PC-3 (cell line): ENCODE measurements around the gene PSMD1. TPM values are rescaled to one million over a fixed set of nuclear protein-coding genes. Genes with fewer than 3 reads are reported as not detected.

Source experiments
- ATAC-seq: fragments of 200-7000 bp; cut with Tn5 transposase; 2 replicates; pipeline ENCODE4 v1.9.1; 2020; ENCODE audit warnings: mild to moderate bottlenecking, moderate library complexity
- BruUV-seq: library from RNA; stranded (reverse); fragments of 400-500 nt; replicated peaks from 2 replicates; lab custom pipeline; 2021; lab: Mats Ljungman, UMichigan
- CTCF ChIA-PET: fragments of 300-600 bp; sonication (Branson Sonifier 250); formaldehyde crosslinking; loops from one replicate; lab custom pipeline; 2022; ENCODE audit warnings: antibody characterized with exemption; lab: Charles Lee
- POLR2A ChIA-PET: fragments of 300-600 bp; sonication (Branson Sonifier 250); formaldehyde crosslinking; loops from one replicate; lab custom pipeline; 2022; ENCODE audit warnings: antibody characterized with exemption; ENCODE audit not compliant: unreplicated experiment; lab: Charles Lee
- DNase-seq: peaks from one replicate; pipeline ENCODE4 v3.0.0-alpha.2; 2015
- H2AFZ ChIP-seq: fragments of 300-600 bp; sonication (generic); 2 replicates; pipeline ENCODE4 v1.6.0; 2016; ENCODE audit warnings: antibody characterized with exemption, low read length
- H3F3A ChIP-seq: fragments of 300-600 bp; sonication (generic); one replicate; pipeline ENCODE4 v1.6.0; 2017; ENCODE audit warnings: antibody characterized with exemption, low read length, control low read depth, mild to moderate bottlenecking; ENCODE audit not compliant: unreplicated experiment
- H3K27ac ChIP-seq: fragments of 300-600 bp; sonication (generic); 2 replicates; pipeline ENCODE4 v1.5.1; 2016; ENCODE audit warnings: mild to moderate bottlenecking, low read length
- H3K27me3 ChIP-seq: fragments of 300-600 bp; sonication (generic); 2 replicates; pipeline ENCODE4 v1.6.1; 2016; ENCODE audit warnings: low read length, mixed read lengths
- H3K36me3 ChIP-seq: fragments of 300-600 bp; sonication (generic); 2 replicates; pipeline ENCODE4 v1.6.1; 2016; ENCODE audit warnings: low read depth, mixed run types, low read length, mixed read lengths
- H3K4me1 ChIP-seq: fragments of 300-600 bp; sonication (generic); 2 replicates; pipeline ENCODE4 v1.5.1; 2016; ENCODE audit warnings: low read length; ENCODE audit not compliant: insufficient read depth
- H3K4me2 ChIP-seq: fragments of 300-600 bp; sonication (generic); 2 replicates; pipeline ENCODE4 v1.6.0; 2016; ENCODE audit warnings: low read length
- H3K4me3 ChIP-seq: fragments of 300-600 bp; sonication (generic); 2 replicates; pipeline ENCODE4 v1.5.1; 2016; ENCODE audit warnings: mild to moderate bottlenecking, low read length, mixed read lengths
- H3K79me2 ChIP-seq: fragments of 300-600 bp; sonication (generic); 2 replicates; pipeline ENCODE4 v1.6.1; 2017; ENCODE audit warnings: low read length, mixed read lengths
- H3K9ac ChIP-seq: fragments of 300-600 bp; sonication (generic); 2 replicates; pipeline ENCODE4 v1.6.0; 2016; ENCODE audit warnings: mild to moderate bottlenecking, low read length
- H3K9me2 ChIP-seq: fragments of 300-600 bp; sonication (generic); replicated peaks from 2 replicates; pipeline ENCODE4 v1.6.1; 2016; ENCODE audit warnings: mixed run types, low read length, mixed read lengths
- H3K9me3 ChIP-seq: fragments of 300-600 bp; sonication (generic); 2 replicates; pipeline ENCODE4 v1.6.1; 2016; ENCODE audit warnings: low read length, mixed read lengths
- H4K20me1 ChIP-seq: fragments of 300-600 bp; sonication (generic); 2 replicates; pipeline ENCODE4 v1.6.1; 2016; ENCODE audit warnings: low read length, mixed read lengths
- CTCF ChIP-seq: fragments of 300-600 bp; sonication (generic); conservative IDR thresholded peaks from 2 replicates; pipeline ENCODE4 v1.5.1; 2017; ENCODE audit warnings: antibody characterized with exemption, low read depth, mild to moderate bottlenecking, low read length
- EZH2 ChIP-seq: fragments of 300-600 bp; sonication (generic); IDR thresholded peaks from one replicate; pipeline ENCODE4 v1.6.1; 2017; ENCODE audit warnings: antibody characterized with exemption, mild to moderate bottlenecking, low read length; ENCODE audit not compliant: unreplicated experiment
- EZH2phosphoT487 ChIP-seq: fragments of 300-600 bp; sonication (generic); IDR thresholded peaks from 2 replicates; pipeline ENCODE4 v1.6.1; 2018; ENCODE audit warnings: mild to moderate bottlenecking, antibody characterized with exemption, low read length, borderline replicate concordance
- intact Hi-C: fragments of 100-400 bp; cut with micrococcal nuclease; formaldehyde crosslinking; loops from 2 replicates; pipeline ENCODE4 v1.9.0; 2023
- total RNA-seq: library from RNA; depleted of rRNA; stranded (reverse); fragments of >200 nt; gene quantifications from 2 replicates; pipeline ENCODE4 v1.2.3, GENCODE V29; 2014

The PSMD1 gene
- total RNA-seq, 1 experiment from 2014 or later = 154 TPM

GRCh38 chr2:231051116-231051515 is 5.6 kb upstream of the PSMD1 start:
- no peaks in the 10 kb centered on the region for H3K27me3 ChIP-seq
- no TSS peak for BruUV-seq
- no peaks in the 10 kb centered on the region for H4K20me1 ChIP-seq
- CTCF ChIA-PET = no interaction called here
- no peaks in the 10 kb centered on the region for H3K9me2 ChIP-seq
- H3K36me3 ChIP-seq = no peaks in the 10 kb centered on the region
- H2AFZ ChIP-seq = no peak overlapping the region
- no peak for TF ChIP-seq EZH2
- TF ChIP-seq CTCF = no peak
- TF ChIP-seq EZH2phosphoT487 = no peak
- no peak for ATAC-seq
- no peaks in the 10 kb centered on the region for H3K9me3 ChIP-seq
- H3K4me2 ChIP-seq = no peak overlapping the region
- H3F3A ChIP-seq = no peaks in the 10 kb centered on the region
- POLR2A ChIA-PET = no interaction called here
- no peaks in the 10 kb centered on the region for H3K79me2 ChIP-seq
- H3K4me3 ChIP-seq = no peak overlapping the region
- no peaks in the 10 kb centered on the region for H3K4me1 ChIP-seq
- no peak overlapping the region for H3K9ac ChIP-seq
- intact Hi-C loops = loop anchor here (5.0 kb wide), 1 partner anchor 229 kb away; no protein-coding TSS in a partner anchor
- no peak for DNase-seq
- H3K27ac ChIP-seq = no peak overlapping the region

- peaks cover 2% of the 10 kb centered on the region for H4K20me1 ChIP-seq
- BruUV-seq = no TSS peak
- H3K4me1 ChIP-seq = no peaks in the 10 kb centered on the region
- peak overlapping the region; percentile 74 for H3K4me3 ChIP-seq
- TF ChIP-seq EZH2 (no peak), CTCF (peak; percentile 84)
- peak overlapping the region; percentile 92 for H3K4me2 ChIP-seq
- peak overlapping the region; percentile 34; the same call in 1 of the 2 replicates for H3K9ac ChIP-seq
- no peak overlapping the region for H3K27ac ChIP-seq
- POLR2A ChIA-PET = interaction anchor here (0.6 kb wide), 1 partner anchor 1051 kb away, joined by 8 read pairs; no protein-coding TSS in a partner anchor
- intact Hi-C loops = loop anchor here (1.0 to 5.0 kb wide), 2 partner anchors 52 to 230 kb away; no protein-coding TSS in a partner anchor
- H3K79me2 ChIP-seq = peaks cover 11% of the 10 kb centered on the region
- ATAC-seq = peak; percentile 81
- no peaks in the 10 kb centered on the region for H3K36me3 ChIP-seq
- H2AFZ ChIP-seq = peak overlapping the region; percentile 94
- peak; percentile 82 for DNase-seq
- H3K27me3 ChIP-seq = no peaks in the 10 kb centered on the region
- CTCF ChIA-PET = interaction anchor here (0.6 to 1.3 kb wide), 7 partner anchors 8 to 424 kb away, joined by 3 to 5 read pairs (median 3); no protein-coding TSS in a partner anchor
- no peaks in the 10 kb centered on the region for H3K9me2 ChIP-seq
- no peaks in the 10 kb centered on the region for H3F3A ChIP-seq
- no peaks in the 10 kb centered on the region for H3K9me3 ChIP-seq
Observed at GRCh38 chr2:231052494-231053451, 3.9 kb upstream of the PSMD1 start.
